ENCODE results near the gene BCL2.
A peak's percentile ranks its signal among the peaks of the same experiment; 100 is the strongest.
"Not testable (repeated sequence)": the region's sequence is repeated elsewhere in the genome, so short reads cannot be mapped to it uniquely, and the experiment has no call there.

BCL2 gene

DNA sequence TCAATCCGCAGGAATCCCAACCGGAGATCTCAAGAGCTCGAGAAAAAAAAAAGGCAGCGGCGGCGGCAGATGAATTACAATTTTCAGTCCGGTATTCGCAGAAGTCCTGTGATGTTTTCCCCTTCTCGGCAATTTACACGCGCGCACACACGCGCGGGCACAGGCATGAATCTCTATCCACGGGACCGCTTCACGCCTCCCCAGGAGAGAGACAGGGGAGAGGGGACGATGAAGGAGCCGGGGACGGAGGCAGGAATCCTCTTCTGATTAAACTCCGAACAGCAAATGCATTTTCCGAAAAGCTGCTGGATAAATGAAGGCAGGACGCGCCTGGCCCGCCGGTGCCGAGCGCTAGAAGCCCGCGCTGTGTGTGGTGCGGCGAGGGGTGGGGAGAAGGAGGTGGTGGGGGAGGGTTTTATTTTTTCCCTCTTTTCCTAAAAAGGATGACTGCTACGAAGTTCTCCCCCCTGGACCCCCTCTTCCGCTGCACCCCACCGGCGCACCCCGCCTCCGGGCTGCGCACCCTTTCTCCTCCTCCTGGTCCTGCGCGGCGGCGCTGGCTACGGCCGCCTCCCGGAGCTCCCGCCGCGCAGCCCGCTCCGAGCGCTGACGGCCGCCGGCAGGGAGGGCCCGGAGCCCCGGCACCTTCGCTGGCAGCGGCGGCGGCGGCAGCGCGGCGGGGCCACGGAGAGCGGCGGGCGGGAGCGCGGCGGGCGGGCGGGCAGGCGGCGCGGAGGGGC lies at the start of gene BCL2:
Gene BCL2 (minus strand): TSS at position 387 of the 740 bp plus-strand sequence.
- DNase-seq (ENCODE audit: low spot score) = peak; percentile 48

DNA sequence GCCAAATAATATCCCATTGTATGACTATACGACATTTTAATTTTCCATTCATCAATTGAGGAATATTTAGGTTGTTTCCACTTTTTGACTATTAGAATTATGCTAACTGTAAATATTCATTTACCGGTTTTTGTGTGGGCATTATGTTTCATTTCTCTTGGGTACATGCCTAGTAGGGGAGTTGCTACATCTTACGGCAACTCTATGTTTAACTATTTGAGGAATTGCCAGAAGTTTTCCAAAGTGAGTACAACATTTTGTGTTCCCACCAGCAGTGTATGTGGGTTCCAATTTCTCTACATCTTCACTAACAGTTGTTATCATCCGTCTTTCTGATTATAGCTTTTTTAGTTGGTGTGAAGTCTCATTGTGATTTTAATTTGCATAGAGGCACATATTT lies 49.0 kb upstream of the BCL2 start:
- no peak for DNase-seq (ENCODE audit: low spot score)

DNA sequence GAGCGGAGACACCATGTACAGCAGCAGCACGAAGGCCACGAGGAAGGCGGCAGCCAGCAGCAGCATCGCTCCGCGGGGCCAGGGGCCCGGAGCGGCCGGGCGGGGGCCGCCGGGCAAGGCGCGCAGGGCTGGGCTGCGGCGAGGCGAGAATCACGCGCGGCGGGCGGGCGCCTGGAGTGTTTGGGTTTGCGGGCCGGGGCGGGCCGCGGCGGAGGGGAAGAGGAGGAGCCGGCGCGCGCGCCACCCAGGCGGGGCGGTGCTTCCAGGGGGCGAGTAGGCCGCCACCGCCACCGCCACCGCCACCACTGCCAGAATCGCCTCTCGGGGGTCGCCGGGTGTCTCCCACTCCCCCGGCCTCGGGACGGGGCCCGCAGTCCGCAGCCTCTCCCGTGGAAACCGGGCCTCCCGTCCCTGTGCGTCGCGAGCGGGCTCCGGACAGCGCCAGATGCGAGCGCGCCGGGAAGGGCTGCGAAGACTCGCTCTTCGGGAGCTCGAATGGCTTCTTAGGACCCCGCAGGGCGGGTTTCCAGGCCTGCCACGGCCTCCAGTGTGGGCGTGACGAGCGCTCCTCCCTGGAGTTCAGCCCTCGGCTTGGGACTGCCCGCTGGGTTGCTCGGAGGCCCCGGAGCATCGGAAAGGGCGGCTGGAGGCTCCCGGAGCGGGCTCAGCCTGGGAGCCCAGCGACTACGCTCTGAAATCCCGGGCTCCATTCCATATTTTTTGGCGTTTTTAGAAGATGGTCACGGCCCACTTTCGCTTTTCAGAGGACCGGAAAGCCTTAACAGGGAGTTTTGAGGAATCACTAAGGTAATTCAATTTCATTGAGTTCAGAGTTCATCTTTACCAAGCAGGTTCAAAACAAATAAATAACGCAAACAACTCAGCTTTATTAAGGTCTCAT lies 47.7 kb upstream of the BCL2 start, which contains the start of gene KDSR:
Gene KDSR (minus strand): TSS at position 154 of the 901 bp plus-strand sequence. CDS start 88 bp downstream, at position 66.
- peak; percentile 99 for DNase-seq (ENCODE audit: low spot score)

DNA sequence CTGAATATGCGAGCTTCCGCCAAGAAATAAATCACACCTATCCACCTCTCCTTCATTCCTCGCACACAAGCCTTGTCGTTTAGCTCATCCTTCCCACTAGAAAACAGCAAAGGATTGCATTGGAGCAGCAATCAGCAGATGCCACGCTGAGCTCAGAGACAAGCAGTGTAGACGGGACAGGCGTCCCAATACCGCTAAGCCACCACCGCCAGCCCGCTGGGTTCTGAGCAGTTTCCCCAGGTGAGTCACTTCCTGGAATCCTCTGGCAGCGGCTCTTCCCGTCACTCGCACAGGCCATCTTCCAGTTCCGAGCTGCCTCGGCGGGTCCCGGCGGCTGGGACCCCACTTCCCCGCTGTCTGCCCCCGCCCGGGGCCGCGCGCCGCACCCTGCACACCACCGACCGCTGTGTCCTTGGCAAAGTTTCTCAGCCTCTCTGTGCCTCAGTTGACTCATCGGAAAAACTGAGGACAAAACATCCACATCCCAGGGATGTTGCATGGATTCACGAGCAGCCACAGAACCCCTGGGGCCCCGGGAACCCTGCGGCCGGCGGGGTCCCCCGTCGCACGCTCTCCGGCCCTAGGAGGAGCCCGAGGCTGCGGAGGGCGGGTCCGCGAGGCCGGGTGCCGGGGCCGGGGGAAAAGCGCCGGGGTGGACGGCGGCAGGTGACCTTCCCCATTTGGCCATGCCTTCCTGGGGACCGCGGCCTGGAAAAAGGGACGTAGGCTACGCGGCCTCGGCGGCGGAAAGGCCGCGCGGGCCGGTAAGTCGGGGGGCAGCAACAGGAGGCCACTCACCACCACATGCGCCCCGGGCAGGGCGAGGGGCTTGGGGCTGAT lies 46.9 kb upstream of the BCL2 start:
- peak; percentile 85 for DNase-seq (ENCODE audit: low spot score)

DNA sequence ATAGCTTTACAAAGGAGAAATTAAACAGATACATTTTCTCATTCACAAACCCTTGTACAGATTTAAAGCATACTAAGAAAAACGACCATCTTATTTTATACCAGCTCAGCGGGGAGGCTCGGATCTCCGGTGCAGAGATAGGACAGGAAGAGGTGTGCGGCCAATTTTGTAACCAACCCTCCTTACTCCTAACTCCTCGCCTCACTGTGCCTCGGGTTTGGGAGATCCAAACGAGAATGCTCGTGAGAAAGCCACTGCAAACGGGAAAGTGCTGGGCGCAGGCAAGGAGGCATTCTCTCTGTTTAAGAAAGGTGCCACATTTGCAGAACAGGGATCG lies 46.3 kb upstream of the BCL2 start:
- DNase-seq (ENCODE audit: low spot score) = peak; percentile 28

DNA sequence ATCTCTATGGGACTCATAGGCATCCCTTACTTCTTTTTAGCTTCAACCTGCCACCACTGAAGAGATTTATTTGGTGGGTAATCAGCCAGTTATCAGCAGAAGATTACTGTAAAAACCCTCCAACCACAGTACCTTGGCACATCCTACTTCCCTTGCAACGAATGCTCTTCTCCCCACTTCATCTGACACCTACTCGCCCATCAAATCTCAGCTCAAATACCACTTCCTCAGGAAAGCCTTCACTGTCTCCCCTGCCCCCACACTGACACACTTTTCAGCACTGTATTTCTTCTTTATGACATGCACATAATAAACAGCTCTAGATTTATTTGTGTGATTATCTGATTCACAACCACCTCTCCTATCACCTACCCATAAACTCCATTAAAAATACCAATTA lies 44.4 kb upstream of the BCL2 start:
- no peak for DNase-seq (ENCODE audit: low spot score)

DNA sequence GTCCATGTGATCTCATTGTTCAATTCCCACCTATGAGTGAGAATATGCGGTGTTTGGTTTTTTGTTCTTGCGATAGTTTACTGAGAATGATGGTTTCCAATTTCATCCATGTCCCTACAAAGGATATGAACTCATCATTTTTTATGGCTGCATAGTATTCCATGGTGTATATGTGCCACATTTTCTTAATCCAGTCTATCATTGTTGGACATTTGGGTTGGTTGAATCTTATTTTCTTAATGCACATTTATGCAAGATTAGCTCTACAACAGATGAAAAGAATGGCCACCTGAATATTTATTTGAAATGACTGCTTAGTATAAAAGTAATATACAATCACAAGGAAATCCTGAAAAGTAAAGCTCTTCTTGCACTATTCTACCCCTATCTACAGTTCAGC lies 43.9 kb upstream of the BCL2 start:
- DNase-seq (ENCODE audit: low spot score) = not testable (repeated sequence)

DNA sequence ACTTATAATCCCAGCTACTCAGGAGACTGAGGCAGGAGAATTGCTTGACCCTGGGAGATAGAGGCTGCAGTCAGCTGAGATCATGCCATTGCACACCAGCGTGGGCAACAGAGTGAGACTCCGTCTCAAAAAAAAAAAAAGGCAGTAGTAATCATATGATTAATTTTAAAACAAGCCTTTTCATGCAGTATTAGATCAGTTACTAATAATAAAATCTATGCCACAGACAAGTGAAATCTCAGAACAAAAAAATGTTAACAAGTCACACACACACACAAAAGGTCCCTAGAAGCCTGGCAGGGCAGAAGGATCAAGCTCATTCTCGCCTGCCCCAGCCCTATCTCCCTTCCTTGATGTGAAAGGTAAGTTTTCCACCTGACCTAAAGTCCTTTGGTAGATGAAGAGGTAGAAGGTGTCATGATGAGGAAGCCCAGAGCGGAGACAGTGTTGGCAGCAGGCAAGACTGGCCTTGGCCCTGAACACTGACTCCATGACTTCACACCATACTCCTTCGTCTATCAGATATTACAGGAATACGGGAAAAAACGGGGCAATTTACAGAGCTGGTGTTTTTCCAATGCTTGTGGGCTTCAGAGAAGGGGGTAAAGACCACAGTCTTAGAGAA lies 36.8 kb upstream of the BCL2 start:
- no peak for DNase-seq (ENCODE audit: low spot score)

DNA sequence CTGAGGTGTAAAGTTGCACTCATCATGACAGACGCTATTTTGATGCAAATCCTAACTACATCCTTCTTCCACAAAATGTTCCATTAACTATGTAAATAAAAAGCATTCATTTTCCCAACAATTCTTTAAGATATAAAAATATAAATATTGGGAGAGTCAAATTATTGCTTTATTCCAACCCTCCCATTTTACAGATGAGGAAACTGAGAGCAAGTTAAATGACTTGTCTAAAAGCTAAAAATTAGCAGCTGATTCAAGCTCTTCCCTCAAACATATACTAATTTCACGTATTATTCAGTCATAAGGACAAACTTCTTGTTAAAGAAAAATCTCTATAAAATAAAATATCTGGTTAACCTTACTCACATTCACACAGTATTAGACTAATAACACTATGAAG lies 30.7 kb upstream of the BCL2 start:
- DNase-seq (ENCODE audit: low spot score) = no peak

DNA sequence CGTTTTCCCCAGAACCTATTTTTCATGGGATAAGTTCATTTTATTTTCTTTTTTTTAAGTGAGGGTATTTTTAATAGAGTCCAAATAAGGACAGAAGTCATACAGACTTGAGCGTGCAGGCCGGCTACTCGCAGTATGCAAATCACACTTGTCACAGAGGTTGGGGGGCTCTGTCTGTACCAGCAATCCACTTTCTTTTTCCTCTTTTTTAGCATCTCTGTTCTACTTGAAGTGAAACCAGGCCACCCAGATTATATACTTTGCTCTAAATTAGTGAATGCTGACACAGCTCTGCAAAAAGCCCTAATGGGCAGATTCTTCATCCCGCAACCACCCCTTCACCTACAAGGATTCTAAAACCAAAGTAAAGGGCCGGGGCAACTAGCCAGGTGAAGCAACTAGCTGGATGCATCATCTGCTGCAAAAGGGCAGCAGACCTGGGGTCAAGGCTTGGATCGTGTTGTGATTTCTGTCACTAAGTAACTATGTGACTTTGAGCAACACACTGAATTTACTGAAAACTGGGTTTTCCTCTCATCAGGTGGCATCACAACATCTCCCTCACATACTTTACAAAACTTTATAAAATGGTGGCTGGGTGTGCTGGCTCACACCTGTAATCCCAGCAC lies 29.1 kb upstream of the BCL2 start:
- DNase-seq (ENCODE audit: low spot score) = no peak

DNA sequence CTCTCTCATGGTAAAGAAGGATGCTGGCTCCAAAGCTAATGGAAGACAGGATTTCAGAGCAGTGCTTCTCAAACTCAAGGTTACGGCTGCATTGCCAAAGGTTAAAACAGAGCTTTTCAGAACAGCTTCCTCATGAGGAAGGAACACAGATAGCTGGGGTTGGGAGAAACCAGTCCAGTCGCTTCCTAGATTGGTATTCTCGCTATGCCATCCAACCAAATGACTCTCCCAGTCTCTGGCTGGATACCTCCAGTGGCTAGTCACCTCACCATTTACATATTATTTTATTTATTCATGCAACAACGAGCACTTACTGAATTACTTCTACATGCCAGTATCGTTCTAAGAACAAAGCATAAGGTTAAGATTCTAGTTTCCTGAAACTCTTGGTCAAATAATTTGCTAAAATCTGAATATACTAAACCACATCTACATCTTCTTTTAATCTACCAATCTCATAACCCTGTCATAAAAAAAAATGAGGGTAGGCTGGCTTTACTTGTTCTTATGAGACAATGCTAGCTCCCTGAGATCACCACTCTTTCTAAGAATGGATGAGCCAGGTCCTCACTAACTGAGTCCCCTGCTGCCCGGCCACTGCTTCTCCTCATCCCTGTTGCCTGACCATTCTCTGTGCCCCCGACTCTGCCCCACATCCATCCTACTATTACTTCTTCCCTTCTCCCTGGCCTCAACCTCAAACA lies 27.1 kb upstream of the BCL2 start:
- DNase-seq (ENCODE audit: low spot score) = peak; percentile 50

DNA sequence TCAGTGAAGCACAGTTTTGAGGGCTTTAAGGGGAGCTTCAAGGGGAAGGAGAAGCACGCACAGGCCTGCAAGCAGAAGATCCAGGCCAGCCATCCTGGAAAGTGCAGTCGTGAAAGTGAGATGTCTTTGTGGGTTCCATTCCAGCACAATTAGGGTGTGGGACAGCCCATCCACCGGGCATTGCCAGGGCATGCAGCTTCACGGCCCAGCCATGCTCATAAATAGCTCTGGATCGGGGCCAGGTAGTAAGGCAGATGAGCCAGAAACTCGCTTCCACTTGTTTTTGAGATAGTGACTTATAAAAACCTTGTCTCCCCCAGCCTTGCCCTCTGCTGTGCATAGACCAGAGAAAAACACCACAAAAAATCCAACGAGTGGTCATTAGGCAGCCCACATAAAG lies 26.5 kb upstream of the BCL2 start:
- DNase-seq (ENCODE audit: low spot score) = no peak

DNA sequence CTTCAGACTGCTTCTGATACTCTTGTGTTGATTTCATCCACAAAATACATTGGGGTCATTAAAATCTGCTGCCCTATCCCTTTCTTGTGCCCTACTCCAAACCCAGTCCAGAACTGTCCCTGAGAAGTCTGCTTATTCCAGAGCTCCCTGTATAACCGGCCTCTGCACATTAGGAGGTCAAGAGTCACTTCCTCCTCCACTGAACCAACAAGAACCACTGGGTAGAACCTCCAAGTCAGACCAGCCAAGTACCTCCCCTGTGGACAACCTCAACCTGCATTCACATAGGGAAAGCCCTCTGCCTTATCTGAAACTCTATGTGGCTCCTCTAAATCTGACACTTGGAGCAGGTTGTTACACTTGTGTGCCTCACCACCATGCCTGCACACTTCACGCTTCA lies 25.3 kb upstream of the BCL2 start:
- no peak for DNase-seq (ENCODE audit: low spot score)

DNA sequence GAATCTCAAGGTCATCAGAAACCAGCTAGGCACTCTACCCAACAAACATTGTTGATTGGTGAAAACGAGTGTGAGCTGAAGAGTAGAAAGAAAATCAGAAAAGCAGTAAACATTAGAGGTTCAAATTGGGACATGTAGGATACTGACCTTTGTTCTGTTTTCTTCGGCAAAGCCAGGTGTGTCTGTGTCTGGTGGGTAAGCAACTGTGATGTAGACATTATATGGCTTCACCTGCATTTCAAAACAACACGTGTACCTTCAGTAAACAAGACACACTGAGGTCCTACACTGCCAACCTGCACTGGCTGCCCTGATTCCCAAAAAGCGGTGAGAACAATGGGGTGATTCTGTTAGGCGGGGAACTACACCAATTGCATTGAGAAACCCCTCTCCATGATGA lies 24.7 kb upstream of the BCL2 start:
- no peak for DNase-seq (ENCODE audit: low spot score)

DNA sequence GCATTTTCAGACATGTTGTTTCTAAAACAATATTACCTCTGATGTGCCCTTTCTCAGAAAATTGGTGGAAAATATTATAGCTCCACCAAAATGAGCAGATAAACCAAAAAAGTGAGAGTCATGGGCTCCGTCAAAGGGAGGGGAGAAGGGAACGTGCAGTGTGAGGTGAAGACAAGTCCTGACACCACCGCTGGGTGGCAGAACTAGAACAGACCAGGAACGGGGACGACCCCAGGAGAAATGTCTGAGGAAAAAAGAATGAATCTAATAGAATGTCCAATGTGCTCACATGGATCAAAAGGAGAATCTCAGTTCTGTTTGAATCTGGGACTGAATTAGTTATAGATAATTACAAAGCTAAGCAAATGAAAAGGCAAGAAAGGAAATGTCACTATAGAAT lies 22.6 kb upstream of the BCL2 start:
- no peak for DNase-seq (ENCODE audit: low spot score)

DNA sequence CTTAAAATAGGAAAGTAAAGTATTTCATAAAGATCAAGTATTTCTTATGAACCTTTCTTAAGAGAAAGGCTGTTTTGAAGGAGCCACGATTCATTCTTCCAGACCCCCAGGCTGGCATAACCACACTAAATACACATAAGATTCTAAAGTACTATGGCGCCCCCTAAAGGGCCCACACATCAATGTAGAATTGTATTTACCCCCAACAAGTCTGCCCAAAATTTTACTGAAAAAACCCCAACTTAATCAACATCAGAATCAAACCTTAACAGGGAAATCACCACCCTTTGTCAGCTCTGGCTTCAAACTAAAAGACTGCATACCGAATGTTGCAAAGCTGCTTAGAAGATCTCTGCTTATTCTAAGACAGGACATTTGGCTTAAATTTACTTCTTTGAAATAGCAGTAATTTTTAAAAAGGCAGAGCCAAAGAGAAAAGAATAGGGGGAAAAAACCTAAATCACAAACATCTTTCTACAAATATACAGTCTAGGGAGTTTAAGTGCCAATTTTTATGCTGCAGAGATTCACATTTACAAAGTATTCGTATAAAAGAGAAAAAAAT lies 20.4 kb upstream of the BCL2 start:
- DNase-seq (ENCODE audit: low spot score) = peak; percentile 45

DNA sequence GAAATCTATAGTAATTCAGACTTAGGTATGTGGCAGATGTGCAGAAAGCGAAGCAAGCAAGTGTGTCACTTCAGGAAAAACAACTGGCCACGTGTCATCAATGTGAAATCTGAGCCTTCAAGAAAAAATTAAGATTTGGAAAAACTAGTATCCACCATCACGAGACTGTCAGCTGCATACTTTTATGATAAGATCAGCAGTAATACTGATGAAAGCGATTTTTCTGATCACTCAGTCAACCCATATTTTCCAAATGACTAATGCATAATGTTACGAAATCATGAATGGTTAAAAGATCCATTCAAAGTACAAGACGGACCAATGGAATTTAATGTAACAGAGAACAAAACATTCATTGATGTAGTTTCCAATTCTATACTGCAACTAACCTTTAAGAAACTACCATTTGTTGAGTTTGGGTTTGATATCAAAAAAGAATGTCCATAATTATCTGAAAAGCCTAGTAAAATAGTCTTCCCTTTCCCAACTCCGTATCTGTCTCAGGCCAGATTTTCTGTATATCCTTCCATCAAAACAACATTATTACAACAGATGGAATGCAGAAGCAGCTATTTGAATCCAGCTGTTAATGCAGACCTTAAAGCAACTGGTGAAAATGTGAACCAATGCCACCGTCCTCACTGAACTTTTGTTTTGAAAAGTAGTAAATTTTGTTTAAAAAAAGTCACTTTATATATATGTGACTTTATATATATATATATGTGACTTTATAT lies 17.0 kb upstream of the BCL2 start:
- peak; percentile 87 for DNase-seq (ENCODE audit: low spot score)

DNA sequence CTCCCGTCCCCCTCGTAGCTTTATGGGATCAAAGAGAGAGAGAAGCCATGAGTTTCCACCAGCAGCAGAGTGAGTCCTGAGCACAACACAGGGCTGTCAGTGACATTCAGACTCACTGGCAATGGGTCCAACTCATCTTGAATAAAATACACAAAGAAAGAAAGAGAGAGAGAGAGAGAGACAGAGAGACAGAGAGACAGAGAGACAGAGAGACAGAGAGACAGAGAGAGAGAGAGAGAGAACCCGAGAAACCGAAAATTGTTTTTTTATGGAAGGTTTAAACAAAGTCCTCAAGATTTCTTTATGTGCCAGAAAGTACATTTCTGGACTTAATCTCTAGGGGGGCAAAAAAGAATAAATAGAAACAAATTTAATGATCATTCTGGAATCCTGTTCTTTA lies 11.5 kb upstream of the BCL2 start:
- DNase-seq (ENCODE audit: low spot score) = no peak

DNA sequence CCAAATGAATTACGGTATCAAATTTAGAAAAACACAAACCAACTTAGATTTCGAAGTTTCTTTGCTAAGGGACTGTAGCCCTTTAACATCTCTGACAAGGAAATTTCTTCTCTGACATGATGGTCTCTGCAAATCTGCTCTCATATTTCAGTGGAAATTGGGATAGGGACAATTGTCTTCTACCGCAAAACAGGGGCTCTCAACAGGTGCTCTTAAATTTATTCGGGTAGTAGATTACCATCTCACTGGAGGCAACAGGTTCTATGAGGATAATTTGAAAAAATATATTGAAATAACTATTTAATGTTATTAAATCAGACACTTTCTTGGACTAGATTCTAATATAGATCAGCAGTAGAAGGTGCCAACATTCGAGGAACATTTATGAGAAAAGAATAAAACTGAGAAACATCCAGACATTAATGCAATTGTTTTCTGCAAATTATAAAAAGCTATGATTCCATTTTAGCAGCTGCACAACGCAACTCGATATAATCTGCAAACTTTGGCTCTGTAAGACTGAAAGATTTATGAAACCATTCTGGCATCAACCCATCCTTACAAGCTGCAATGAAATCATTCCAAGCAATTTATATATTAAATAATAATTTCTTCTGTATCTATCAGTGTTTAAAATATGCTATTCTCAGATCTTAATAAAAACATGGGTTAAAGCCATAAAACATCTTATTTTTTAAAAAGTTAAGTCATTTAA lies 10.0 kb upstream of the BCL2 start:
- no peak for DNase-seq (ENCODE audit: low spot score)
